ENCODE data around the gene TOR4A.

DNA sequence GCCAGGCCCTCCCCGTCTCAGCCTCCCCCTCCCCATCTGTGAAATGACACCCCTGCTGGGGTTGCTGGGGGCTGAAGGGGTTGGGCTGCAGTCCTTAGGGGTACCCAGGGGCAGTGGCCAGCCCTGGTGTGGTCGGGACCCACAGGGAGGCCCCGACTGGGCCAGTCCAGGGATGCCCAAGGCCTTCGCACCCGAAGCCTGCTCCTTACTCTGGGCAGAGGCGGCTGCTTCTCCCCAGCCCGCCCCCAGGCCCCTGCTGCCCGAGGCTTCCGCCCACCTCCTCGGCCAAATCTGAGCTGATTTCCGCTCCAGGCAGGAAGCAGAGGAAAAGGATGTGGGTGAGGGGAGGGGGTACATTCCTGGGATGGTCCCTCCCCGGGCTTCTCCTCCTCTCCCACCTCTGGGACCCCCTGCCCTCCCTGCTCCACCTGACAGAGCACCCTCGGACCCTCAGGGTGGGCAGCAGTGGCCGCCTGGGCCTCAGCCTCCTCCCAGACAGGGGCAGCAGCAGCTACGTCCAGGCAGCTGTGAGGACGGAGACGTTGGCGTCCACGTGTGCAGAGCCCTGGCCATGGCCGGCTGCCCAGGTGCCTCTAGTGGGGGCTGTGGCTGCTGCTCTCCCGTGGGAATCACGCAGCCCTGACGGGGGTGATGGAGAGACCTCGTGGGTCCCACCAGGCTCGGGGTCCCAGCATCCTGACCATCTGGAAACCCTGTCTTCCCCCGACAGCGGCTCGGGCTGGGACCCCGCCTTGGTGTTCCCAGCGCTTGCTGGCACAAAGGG, 28.7 kb downstream of the TOR4A start:
- no peak for TF ChIP-seq POLR2A (IDR thresholded peaks at IDR 0.05)
- TF ChIP-seq, protein P1, sequence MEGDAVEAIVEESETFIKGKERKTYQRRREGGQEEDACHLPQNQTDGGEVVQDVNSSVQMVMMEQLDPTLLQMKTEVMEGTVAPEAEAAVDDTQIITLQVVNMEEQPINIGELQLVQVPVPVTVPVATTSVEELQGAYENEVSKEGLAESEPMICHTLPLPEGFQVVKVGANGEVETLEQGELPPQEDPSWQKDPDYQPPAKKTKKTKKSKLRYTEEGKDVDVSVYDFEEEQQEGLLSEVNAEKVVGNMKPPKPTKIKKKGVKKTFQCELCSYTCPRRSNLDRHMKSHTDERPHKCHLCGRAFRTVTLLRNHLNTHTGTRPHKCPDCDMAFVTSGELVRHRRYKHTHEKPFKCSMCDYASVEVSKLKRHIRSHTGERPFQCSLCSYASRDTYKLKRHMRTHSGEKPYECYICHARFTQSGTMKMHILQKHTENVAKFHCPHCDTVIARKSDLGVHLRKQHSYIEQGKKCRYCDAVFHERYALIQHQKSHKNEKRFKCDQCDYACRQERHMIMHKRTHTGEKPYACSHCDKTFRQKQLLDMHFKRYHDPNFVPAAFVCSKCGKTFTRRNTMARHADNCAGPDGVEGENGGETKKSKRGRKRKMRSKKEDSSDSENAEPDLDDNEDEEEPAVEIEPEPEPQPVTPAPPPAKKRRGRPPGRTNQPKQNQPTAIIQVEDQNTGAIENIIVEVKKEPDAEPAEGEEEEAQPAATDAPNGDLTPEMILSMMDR (IDR thresholded peaks at IDR 0.05), result no peak

All from gastroesophageal sphincter (tissue), 3 donors.